IPS-18a (cell line): ENCODE results near the gene BMAL1.

Experiments used
- H3K27ac ChIP-seq: one replicate; pipeline ENCODE4 v1.5.1; 2013; ENCODE audit warnings: low read length
- H3K27me3 ChIP-seq: one replicate; pipeline ENCODE4 v1.6.1; 2013; ENCODE audit warnings: mild to moderate bottlenecking, low read length; ENCODE audit not compliant: control insufficient read depth, insufficient read depth
- H3K36me3 ChIP-seq: one replicate; pipeline ENCODE4 v1.6.1; 2013; ENCODE audit warnings: low read depth, low read length; ENCODE audit not compliant: control insufficient read depth
- H3K4me1 ChIP-seq: one replicate; pipeline ENCODE4 v1.6.1; 2013; ENCODE audit warnings: low read depth, low read length; ENCODE audit not compliant: control insufficient read depth
- H3K4me3 ChIP-seq: one replicate; pipeline ENCODE4 v1.5.1; 2013; ENCODE audit warnings: low read length
- H3K9ac ChIP-seq: one replicate; pipeline ENCODE4 v1.6.1; 2013; ENCODE audit warnings: mild to moderate bottlenecking, low read length, moderate library complexity
- H3K9me3 ChIP-seq: one replicate; pipeline ENCODE4 v1.6.1; 2013; ENCODE audit warnings: low read depth, low read length; ENCODE audit not compliant: control insufficient read depth

BMAL1 gene

GRCh38 chr11:13339195-13340153 is 61.9 kb downstream of the BMAL1 start:
- Histone ChIP-seq H3K27me3 (no peaks in the 10 kb centered on the region), H3K27ac (no peak overlapping the region), H3K4me3 (no peak overlapping the region), H3K36me3 (no peaks in the 10 kb centered on the region), H3K9me3 (no peaks in the 10 kb centered on the region), H3K9ac (no peak overlapping the region), H3K4me1 (no peaks in the 10 kb centered on the region)

- H3K27me3 ChIP-seq: no peaks in the 10 kb centered on the region
- H3K36me3 ChIP-seq: no peaks in the 10 kb centered on the region
- no peak overlapping the region for H3K27ac ChIP-seq
- H3K9ac ChIP-seq: no peak overlapping the region
- H3K9me3 ChIP-seq: no peaks in the 10 kb centered on the region
- H3K4me3 ChIP-seq: no peak overlapping the region
- no peaks in the 10 kb centered on the region for H3K4me1 ChIP-seq
Measured at GRCh38 chr11:13341026-13341425, 63.4 kb downstream of the BMAL1 start.

GRCh38 chr11:13343067-13343466 is 65.5 kb downstream of the BMAL1 start:
- Histone ChIP-seq H3K4me1 (no peaks in the 10 kb centered on the region), H3K27me3 (no peaks in the 10 kb centered on the region), H3K9me3 (no peaks in the 10 kb centered on the region), H3K4me3 (no peak overlapping the region), H3K9ac (no peak overlapping the region), H3K27ac (no peak overlapping the region), H3K36me3 (no peaks in the 10 kb centered on the region)

GRCh38 chr11:13343931-13344717 is 66.5 kb downstream of the BMAL1 start:
- no peak overlapping the region for H3K27ac ChIP-seq
- no peaks in the 10 kb centered on the region for H3K9me3 ChIP-seq
- no peak overlapping the region for H3K4me3 ChIP-seq
- no peak overlapping the region for H3K9ac ChIP-seq
- no peaks in the 10 kb centered on the region for H3K4me1 ChIP-seq
- no peaks in the 10 kb centered on the region for H3K27me3 ChIP-seq
- H3K36me3 ChIP-seq: no peaks in the 10 kb centered on the region

GRCh38 chr11:13344818-13345217 is 67.2 kb downstream of the BMAL1 start:
- H3K4me3 ChIP-seq: no peak overlapping the region
- no peaks in the 10 kb centered on the region for H3K27me3 ChIP-seq
- no peak overlapping the region for H3K9ac ChIP-seq
- no peak overlapping the region for H3K27ac ChIP-seq
- H3K36me3 ChIP-seq: no peaks in the 10 kb centered on the region
- H3K4me1 ChIP-seq: no peaks in the 10 kb centered on the region
- H3K9me3 ChIP-seq: no peaks in the 10 kb centered on the region

GRCh38 chr11:13346470-13346869 is 68.9 kb downstream of the BMAL1 start:
- Histone ChIP-seq H3K27me3 (no peaks in the 10 kb centered on the region), H3K36me3 (no peaks in the 10 kb centered on the region), H3K9ac (no peak overlapping the region), H3K4me1 (no peaks in the 10 kb centered on the region), H3K27ac (no peak overlapping the region), H3K4me3 (no peak overlapping the region), H3K9me3 (no peaks in the 10 kb centered on the region)

GRCh38 chr11:13347901-13348300 is 70.3 kb downstream of the BMAL1 start:
- H3K9ac ChIP-seq: no peak overlapping the region
- no peaks in the 10 kb centered on the region for H3K4me1 ChIP-seq
- H3K36me3 ChIP-seq: no peaks in the 10 kb centered on the region
- H3K27ac ChIP-seq: no peak overlapping the region
- no peaks in the 10 kb centered on the region for H3K27me3 ChIP-seq
- H3K4me3 ChIP-seq: no peak overlapping the region
- H3K9me3 ChIP-seq: no peaks in the 10 kb centered on the region

- Histone ChIP-seq H3K4me1 (no peaks in the 10 kb centered on the region), H3K9me3 (no peaks in the 10 kb centered on the region), H3K36me3 (no peaks in the 10 kb centered on the region), H3K27me3 (no peaks in the 10 kb centered on the region), H3K9ac (no peak overlapping the region), H3K4me3 (no peak overlapping the region), H3K27ac (no peak overlapping the region)
Measured at GRCh38 chr11:13348305-13348704, 70.7 kb downstream of the BMAL1 start.

- Histone ChIP-seq H3K27ac (no peak overlapping the region), H3K36me3 (no peaks in the 10 kb centered on the region), H3K9me3 (no peaks in the 10 kb centered on the region), H3K27me3 (no peaks in the 10 kb centered on the region), H3K4me3 (no peak overlapping the region), H3K4me1 (no peaks in the 10 kb centered on the region), H3K9ac (no peak overlapping the region)
Measured at GRCh38 chr11:13349046-13349445, 71.5 kb downstream of the BMAL1 start.

- no peak overlapping the region for H3K27ac ChIP-seq
- no peak overlapping the region for H3K4me3 ChIP-seq
- H3K27me3 ChIP-seq: no peaks in the 10 kb centered on the region
- H3K9me3 ChIP-seq: no peaks in the 10 kb centered on the region
- no peaks in the 10 kb centered on the region for H3K36me3 ChIP-seq
- no peaks in the 10 kb centered on the region for H3K4me1 ChIP-seq
- H3K9ac ChIP-seq: no peak overlapping the region
Measured at GRCh38 chr11:13349581-13349980, 72.0 kb downstream of the BMAL1 start.

- Histone ChIP-seq H3K4me3 (no peak overlapping the region), H3K27me3 (no peaks in the 10 kb centered on the region), H3K36me3 (no peaks in the 10 kb centered on the region), H3K9me3 (no peaks in the 10 kb centered on the region), H3K9ac (no peak overlapping the region), H3K27ac (no peak overlapping the region), H3K4me1 (no peaks in the 10 kb centered on the region)
Measured at GRCh38 chr11:13352711-13353110, 75.1 kb downstream of the BMAL1 start.
